K562 (cell line): ENCODE results near the gene KCNJ15. TPM values are rescaled to one million over a fixed set of nuclear protein-coding genes. Genes with fewer than 3 reads are reported as not detected.

Source experiments
- NR3C1 ChIP-seq: sonication (generic); formaldehyde crosslinking; IDR thresholded peaks from 2 replicates; pipeline ENCODE4 v1.8.1; 2022; ENCODE audit warnings: missing genetic modification reagents
- ZBTB40 ChIP-seq, 2 experiments: fragments of 450-650 bp in 1 of 2; sonication (generic) in 1 of 2; formaldehyde crosslinking in 1 of 2; IDR thresholded peaks; 2 replicates each; pipeline versions ENCODE4 v1.7.1 to v1.9.0; 2016 to 2022; ENCODE audit warnings: inconsistent platforms in 1 of 2, mild to moderate bottlenecking in 1 of 2, missing genetic modification reagents in 1 of 2
- ZNF347 ChIP-seq: fragments of 450-650 bp; formaldehyde crosslinking; IDR thresholded peaks from 2 replicates; pipeline ENCODE4 v1.4.0; 2020; ENCODE audit warnings: low read depth, mild to moderate bottlenecking, moderate library complexity
- polyA plus RNA-seq, 8 experiments: library from polyadenylated mRNA; depleted of rRNA in 4 of 8; stranded (reverse) in 5 of 8; unstranded in 3 of 8; fragments of >200 nt; fragmentation: Nextera tagmentation in 2 of 8; fragmentation: Illumina TruSeq in 1 of 8; extraction: Ambion mirVana in 2 of 8; extraction: Trizol in 1 of 8; gene quantifications; 2 replicates each; pipeline versions ENCODE4 v1.2.1 to v1.2.3, GENCODE V29; 2011 to 2014; ENCODE audit warnings: inconsistent platforms in 1 of 8, missing spikeins in 1 of 8
- total RNA-seq, 7 experiments: library from RNA; depleted of rRNA in 6 of 7; stranded (reverse); fragments of >200 nt in 6 of 7; fragmentation: Illumina TruSeq in 2 of 7; extraction: Trizol in 2 of 7; gene quantifications; 2 replicates each; pipeline versions ENCODE4 v1.2.1 to v1.2.3, GENCODE V29; 2011 to 2021; ENCODE audit warnings: low replicate concordance in 1 of 7
- TF ChIP-seq, protein P1 (sequence below): fragments of 250-450 bp; sonication (Bioruptor Pico); IDR thresholded peaks from 2 replicates; pipeline ENCODE4 v1.5.0; 2021; ENCODE audit warnings: mild to moderate bottlenecking, borderline replicate concordance

KCNJ15 gene
- total and polyA plus RNA-seq, 9 of the 15 experiments (the other 6 are each of a cell fraction or from before 2014, with no cell fraction given), result 0.20 to 3.0 (median 0.72) TPM; not detected in 1

DNA sequence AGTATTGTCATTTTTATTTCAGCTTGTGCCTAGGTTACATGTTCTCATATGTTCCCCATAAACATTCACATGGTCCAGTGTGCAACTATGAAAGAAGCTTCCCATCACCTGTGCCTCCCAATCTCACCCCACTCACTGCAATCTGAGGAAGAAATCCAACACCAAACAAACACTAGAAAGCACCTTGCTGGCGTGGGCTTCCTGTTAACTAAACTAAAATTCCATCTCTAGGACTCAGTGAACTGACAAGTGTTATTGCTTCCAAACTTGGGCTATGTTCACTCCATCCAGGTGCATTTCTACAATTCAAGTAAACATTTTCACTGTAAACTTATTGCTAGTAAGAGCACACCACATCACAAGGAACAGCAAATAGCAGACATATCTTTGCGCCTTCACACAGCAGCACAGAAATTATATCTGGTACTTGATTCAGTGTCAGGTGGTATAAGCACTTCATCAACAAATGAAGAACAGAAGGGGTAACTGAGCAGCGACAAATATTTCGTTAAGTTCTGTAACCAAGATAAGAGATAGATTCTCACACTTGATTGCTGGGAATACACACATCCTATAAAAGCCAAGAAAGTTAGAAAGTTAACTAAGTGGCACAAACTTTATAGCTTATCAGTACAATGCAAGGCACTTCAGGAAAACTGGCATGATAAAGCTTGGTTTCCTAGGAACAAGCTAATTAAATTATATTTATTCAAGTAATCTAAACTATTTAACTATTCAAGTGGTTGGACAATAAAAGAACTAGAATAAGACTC lies 8.9 kb upstream of the KCNJ15 start (continued):
- no peak for TF ChIP-seq ZBTB40 (IDR thresholded peaks at IDR 0.05)
- TF ChIP-seq ZBTB40 (CRISPR knock-in tag; IDR thresholded peaks at IDR 0.05), result no peak
- no peak for TF ChIP-seq ZNF347 (CRISPR knock-in tag)
- TF ChIP-seq, protein P1, sequence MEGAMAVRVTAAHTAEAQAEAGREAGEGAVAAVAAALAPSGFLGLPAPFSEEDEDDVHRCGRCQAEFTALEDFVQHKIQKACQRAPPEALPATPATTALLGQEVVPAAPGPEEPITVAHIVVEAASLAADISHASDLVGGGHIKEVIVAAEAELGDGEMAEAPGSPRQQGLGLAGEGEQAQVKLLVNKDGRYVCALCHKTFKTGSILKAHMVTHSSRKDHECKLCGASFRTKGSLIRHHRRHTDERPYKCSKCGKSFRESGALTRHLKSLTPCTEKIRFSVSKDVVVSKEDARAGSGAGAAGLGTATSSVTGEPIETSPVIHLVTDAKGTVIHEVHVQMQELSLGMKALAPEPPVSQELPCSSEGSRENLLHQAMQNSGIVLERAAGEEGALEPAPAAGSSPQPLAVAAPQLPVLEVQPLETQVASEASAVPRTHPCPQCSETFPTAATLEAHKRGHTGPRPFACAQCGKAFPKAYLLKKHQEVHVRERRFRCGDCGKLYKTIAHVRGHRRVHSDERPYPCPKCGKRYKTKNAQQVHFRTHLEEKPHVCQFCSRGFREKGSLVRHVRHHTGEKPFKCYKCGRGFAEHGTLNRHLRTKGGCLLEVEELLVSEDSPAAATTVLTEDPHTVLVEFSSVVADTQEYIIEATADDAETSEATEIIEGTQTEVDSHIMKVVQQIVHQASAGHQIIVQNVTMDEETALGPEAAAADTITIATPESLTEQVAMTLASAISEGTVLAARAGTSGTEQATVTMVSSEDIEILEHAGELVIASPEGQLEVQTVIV (CRISPR knock-in tag), result no peak
- TF ChIP-seq NR3C1 (CRISPR knock-in tag), result no peak
